HFFc6 (cell line): Measurements from ENCODE around the gene SCN2B. TPM values are rescaled to one million over a fixed set of nuclear protein-coding genes. Genes with fewer than 3 reads are reported as not detected.

ENCODE experiments used
- DNase-seq: peaks from one replicate; pipeline ENCODE4 v3.0.0-alpha.2; 2018
- H3K27ac Mint-ChIP-seq: 2 replicates; pipeline ENCODE4 v1.8.0; 2020; ENCODE audit warnings: mild to moderate bottlenecking, mixed read lengths
- H3K27me3 Mint-ChIP-seq: 2 replicates; pipeline ENCODE4 v1.8.0; 2021; ENCODE audit warnings: mild to moderate bottlenecking, moderate library complexity, mixed read lengths; ENCODE audit not compliant: insufficient read depth
- H3K36me3 Mint-ChIP-seq: 2 replicates; pipeline ENCODE4 v1.8.0; 2021; ENCODE audit warnings: low read depth, mixed read lengths
- H3K4me1 Mint-ChIP-seq: 2 replicates; pipeline ENCODE4 v1.8.0; 2020; ENCODE audit warnings: low read depth, mixed read lengths
- H3K4me3 Mint-ChIP-seq: 2 replicates; pipeline ENCODE4 v1.8.0; 2020; ENCODE audit warnings: mild to moderate bottlenecking, moderate library complexity, mixed read lengths
- H3K9me3 Mint-ChIP-seq: 2 replicates; pipeline ENCODE4 v1.8.0; 2020; ENCODE audit warnings: mild to moderate bottlenecking, mixed read lengths
- CTCF ChIP-seq: fragments of 200-600 bp; sonication (generic); IDR thresholded peaks from 2 replicates; pipeline ENCODE4 v1.5.0; 2021; ENCODE audit warnings: antibody characterized with exemption, mild to moderate bottlenecking
- total RNA-seq, 6 experiments: library from RNA; stranded (reverse); fragmentation: NEBNext Ultra II Directional; extraction: Animal tissue kit (Norgen Biotek cat#: 25700); gene quantifications; 2 replicates in 1 of 6; 3 replicates in 5 of 6; pipeline ENCODE4 v1.2.3, GENCODE V29; 2021

SCN2B gene
- total RNA-seq, 6 experiments from 2014 or later: not detected

GRCh38 chr11:118175031-118175992 is 1.1 kb downstream of the SCN2B start:
- Mint-ChIP-seq H3K27me3 (peaks cover 66% of the 10 kb centered on the region), H3K27ac (no peak overlapping the region), H3K4me1 (peaks cover 15% of the 10 kb centered on the region), H3K9me3 (no peaks in the 10 kb centered on the region), H3K36me3 (no peaks in the 10 kb centered on the region), H3K4me3 (no peak overlapping the region)
- TF ChIP-seq CTCF: no peak
- peak; percentile 31 for DNase-seq

GRCh38 chr11:118174006-118174567 is 2.4 kb downstream of the SCN2B start:
- peaks cover 64% of the 10 kb centered on the region for H3K27me3 Mint-ChIP-seq
- TF ChIP-seq CTCF: no peak
- DNase-seq: no peak

GRCh38 chr11:118172356-118172755 is 4.1 kb downstream of the SCN2B start:
- H3K27me3 Mint-ChIP-seq: peaks cover 66% of the 10 kb centered on the region
- DNase-seq: no peak

More at GRCh38 chr11:118174006-118174567, 2.4 kb downstream of the SCN2B start:
- no peaks in the 10 kb centered on the region for H3K36me3 Mint-ChIP-seq
- no peak overlapping the region for H3K27ac Mint-ChIP-seq
- H3K4me1 Mint-ChIP-seq: peaks cover 15% of the 10 kb centered on the region
- H3K4me3 Mint-ChIP-seq: no peak overlapping the region
- H3K9me3 Mint-ChIP-seq: no peaks in the 10 kb centered on the region

GRCh38 chr11:118171269-118172062 is 5.0 kb downstream of the SCN2B start:
- H3K36me3 Mint-ChIP-seq: no peaks in the 10 kb centered on the region

More at GRCh38 chr11:118172356-118172755, 4.1 kb downstream of the SCN2B start:
- Mint-ChIP-seq H3K36me3 (no peaks in the 10 kb centered on the region), H3K27ac (no peak overlapping the region), H3K4me1 (peaks cover 15% of the 10 kb centered on the region), H3K9me3 (no peaks in the 10 kb centered on the region), H3K4me3 (no peak overlapping the region)
- TF ChIP-seq CTCF: no peak

More at GRCh38 chr11:118171269-118172062, 5.0 kb downstream of the SCN2B start:
- Mint-ChIP-seq H3K4me1 (peaks cover 15% of the 10 kb centered on the region), H3K27ac (no peak overlapping the region), H3K9me3 (no peaks in the 10 kb centered on the region), H3K4me3 (no peak overlapping the region), H3K27me3 (peaks cover 62% of the 10 kb centered on the region)
- peak; percentile 10 for DNase-seq
- peak; percentile 94 for TF ChIP-seq CTCF
